Ramos (cell line): ENCODE results near the gene RNU7-1.
"Not testable (repeated sequence)": the region's sequence is repeated elsewhere in the genome, so short reads cannot be mapped to it uniquely, and the experiment has no call there.

Experiments
- in situ Hi-C: fragments of 300-500 bp; cut with MboI; formaldehyde crosslinking; loops from one replicate; pipeline ENCODE4 v1.14.3; 2022; ENCODE audit warnings: low sequenced_read_pairs; ENCODE audit not compliant: unreplicated experiment

RNU7-1 gene

DNA sequence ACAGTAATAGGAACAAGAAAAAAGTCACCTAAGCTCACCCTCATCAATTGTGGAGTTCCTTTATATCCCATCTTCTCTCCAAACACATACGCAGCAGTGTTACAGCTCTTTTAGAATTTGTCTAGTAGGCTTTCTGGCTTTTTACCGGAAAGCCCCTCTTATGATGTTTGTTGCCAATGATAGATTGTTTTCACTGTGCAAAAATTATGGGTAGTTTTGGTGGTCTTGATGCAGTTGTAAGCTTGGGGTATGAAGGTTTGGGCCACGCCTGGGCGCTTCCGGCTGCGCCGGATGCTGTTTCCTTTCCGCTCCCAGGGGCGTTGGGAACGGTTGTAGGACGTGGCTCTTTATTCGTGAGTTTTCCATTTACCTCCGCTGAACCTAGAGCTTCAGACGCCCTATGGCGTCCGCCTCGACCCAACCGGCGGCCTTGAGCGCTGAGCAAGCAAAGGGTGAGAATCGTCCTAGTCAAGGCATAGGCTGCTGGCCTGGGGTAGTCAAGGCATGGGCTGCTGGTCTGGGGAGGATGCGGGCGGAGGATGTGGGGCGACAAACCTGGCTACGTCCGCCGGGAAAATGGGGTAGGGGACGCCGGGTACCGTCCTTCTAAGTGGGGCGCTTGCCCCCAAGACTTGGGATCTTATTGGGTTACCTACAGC, at the start of gene RNU7-1, which contains the start of gene C12orf57:
TSS of gene RNU7-1 (plus strand) at position 95 of the 659 bp plus-strand sequence.
TSS of gene C12orf57 (plus strand) at position 301 of the 659 bp plus-strand sequence. CDS start at position 401, 100 bp downstream.
- in situ Hi-C loops = no loop called here

DNA sequence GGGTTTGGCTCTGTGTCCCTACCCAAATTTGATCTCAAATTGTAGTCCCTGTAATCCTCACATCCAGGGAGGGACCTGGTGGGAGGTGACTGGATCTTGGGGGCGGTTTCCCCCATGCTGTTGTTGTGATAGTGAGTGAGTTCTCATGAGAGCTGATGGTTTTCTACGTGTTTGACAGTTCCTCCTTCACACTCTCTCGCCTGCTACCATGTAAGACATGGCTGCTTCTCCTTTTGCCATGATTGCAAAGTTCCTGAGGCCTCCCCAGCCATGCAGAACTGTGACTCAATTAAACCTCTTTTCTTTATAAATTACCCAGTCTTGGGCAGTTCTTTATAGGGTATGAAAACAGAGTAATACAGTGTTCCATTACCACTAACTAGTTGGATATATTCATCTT, 49.3 kb upstream of the RNU7-1 start:
- in situ Hi-C loops = no loop called here

DNA sequence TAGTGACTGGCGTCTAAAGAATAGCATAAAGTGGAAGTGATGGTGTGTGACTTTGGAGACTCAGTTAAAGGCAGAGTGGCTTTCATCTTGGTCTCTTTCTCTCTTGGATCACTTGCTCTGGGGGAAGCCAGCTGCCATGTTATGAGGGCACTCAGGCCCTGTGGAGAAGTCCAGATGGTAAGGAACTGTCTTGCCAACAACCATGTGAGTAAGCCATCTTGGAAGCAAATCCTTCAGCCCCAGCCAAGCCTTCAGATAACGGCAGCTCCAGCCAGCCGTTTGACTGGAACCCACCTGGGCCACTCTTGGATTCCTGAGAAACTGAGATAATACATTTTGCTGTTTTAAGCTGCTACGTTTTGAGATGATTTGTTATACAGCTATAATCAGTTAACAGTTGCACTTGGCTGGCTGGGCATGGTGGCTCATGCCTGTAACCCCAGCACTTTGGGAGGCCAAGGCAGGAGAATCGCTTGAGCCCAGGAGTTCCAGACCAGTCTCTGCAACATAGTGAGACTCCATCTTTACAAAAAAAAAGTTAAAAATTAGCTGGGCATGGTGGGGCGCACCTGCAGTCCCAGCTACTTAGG, 46.7 kb upstream of the RNU7-1 start:
- in situ Hi-C loops = no loop called here

DNA sequence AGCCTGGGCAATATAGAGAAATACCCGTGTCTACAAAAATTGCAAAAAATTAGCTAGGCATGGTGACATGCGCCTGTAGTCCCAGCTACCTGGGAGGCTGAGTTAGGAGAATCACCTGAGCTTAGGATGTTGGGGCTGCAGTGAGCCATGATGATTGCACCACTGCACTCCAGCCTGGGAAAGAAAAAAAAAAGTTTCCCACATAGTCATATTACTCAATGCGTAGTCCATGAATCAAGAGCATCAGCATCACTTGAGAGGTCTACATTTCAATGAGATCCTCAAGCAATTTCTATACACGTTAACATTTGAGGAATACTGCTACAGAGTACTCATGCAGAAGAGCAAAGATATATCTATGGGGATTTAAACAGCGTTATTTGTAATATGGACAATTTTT, 44.2 kb upstream of the RNU7-1 start:
- in situ Hi-C loops = no loop called here

DNA sequence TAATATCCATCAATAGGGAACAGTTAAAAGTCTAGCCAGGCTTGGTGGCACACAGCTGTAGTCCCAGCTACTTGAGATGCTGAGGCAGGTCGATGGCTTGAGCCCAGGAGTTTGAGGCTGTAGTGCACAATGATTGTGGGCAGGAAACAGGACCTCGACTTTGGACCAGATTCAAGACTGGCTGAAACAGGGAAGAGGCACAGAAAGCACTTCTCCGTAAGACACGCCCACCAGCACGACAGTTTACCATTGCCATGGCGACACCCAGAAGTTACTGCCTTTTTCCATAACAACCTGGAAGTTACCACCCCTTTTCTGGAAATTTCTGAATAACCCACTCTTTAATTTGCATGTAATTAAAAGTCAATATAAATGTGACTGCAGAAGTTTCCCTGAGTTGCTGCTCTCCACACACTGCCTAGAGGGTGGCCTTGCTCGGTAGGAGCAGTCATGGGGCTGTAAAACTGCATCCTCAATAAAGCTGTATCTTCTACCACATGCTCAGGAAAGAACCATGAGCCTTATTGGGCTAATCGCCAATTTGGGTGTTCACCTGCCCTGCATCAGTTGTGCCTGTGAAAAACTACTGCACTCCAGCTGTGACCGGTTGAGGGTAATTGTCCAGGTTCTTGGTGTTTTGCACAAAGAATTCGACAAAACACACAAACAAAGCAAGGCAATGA, 43.6 kb upstream of the RNU7-1 start:
- in situ Hi-C loops = no loop called here

DNA sequence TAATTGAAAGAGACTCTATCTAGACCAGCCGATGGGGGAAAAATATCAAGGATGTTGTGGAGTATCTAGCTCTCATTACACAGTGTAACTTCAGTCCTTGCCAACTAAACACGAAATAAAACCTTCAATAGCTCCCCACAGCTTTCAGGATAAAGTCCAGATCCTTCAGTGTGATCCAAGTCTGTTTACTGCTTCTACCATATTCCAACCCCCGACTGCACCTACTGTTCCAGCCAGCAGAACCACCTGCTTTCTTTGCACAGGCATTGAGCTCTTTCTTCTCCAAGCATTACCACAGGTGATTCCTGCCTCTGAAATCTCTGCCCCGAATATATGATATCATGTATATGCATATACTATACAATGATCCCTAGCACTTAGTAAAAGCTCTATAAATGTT, 41.2 kb upstream of the RNU7-1 start:
- in situ Hi-C loops = no loop called here

DNA sequence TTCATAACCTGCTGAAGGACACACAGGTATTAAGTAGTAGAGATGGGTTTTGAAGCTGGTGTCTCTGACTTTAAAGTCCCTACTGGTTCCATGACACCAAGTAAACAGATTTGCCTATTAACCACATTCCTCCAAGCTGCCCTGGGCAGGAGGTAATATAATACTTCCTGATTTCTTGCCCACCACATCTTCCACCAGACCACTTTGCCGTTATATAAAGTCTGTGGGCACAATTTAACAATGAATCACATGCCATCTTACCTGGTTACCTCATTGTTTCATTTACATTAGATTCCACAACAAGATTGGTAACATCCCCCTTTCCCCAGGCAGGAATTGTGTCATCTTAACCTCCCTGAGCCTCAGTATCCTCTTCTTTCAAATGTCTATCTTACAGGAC, 39.9 kb upstream of the RNU7-1 start:
- in situ Hi-C loops = no loop called here

DNA sequence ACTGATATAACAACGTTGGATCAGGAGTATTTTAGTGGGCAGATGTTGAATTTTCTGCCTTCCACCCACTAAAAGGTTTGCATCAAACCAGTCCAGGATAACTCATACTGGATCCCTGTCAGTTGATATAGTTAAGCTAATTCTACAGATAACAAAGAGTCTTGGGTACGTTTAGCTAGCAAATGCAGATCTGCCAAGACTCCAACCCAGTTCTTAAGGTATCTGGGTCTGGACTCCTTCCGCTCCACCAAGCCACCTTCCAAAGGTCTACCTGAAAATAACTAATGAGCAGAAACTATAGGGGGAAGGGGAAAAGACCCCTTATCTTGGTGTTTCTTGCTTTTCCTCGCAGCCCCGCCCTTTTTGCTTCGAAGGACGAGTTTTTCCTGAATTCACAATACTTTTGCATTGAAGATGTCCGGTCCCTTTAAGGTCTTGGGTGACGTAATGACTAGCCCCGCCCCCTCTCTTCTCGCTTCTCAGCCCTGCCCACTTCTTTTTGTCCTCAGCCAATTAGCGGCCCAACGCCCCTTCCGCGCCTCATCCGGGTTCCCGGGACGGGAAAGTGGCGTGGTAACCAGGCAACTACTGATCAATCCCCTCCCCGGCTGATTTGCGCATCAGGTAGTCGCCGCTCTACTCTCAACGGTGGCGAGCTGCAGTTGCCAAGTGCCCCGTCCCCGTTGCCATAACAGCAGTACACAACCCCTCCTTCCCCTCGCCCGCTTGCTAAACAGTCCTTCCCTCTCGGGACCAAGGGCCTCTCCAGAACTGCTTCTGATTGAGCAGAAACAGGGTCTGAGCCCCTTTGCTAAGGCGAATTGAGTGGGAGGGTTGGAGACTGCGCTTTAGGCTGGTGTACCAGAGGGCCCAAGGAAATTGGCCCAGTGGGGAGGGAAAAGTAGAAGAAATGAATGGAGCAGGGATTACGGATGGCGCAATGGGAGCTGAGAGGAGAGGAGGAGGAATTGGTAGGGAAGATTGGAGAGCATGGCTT, 39.0 kb upstream of the RNU7-1 start, which contains the start of gene LRRC23:
TSS of gene LRRC23 (plus strand) at position 543 of the 997 bp plus-strand sequence. CDS start 812 bp downstream, outside the sequence.
- in situ Hi-C loops = no loop called here

DNA sequence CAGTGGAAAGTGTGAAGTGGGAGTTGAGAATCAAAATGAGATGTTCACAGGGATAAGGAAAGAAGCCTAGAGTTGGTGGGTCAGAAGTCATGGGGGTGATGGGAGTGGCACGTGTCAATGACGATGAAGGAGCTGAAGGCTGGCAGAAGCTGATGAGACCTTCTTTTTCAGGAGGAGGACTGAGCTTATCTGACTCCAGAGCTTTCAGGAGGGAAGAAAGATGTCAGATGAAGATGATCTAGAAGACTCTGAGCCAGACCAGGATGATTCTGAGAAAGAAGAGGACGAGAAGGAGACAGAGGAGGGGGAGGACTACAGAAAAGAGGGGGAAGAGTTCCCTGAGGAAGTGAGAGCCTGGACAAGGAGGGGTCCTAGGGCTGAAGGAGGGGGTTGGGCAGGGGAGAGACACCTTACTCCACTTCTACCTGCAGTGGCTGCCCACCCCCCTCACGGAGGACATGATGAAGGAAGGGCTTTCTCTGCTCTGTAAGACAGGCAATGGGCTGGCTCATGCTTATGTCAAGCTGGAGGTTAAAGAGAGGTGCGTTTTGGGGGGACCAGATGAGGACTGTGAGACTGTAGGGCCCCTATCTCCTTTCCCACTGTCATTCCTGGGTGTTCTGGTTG, 38.1 kb upstream of the RNU7-1 start:
- in situ Hi-C loops = no loop called here

DNA sequence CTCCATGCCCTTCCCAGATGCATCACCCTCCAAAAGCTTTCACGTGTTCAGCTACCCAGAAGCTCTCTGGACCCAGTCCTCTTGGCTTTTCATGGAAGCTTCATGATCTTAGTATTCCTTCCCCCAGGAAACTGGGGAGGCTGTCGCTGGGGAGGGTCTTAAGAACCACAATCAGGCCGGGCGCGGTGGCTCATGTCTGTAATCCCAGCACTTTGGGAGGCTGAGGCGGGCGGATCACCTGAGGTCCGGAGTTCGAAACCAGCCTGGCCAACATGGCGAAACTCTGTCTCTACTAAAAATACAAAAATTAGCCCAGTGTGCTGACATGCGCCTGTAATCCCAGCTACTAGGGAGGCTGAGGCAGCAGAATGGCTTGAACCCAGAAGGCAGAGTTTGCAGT, 35.5 kb upstream of the RNU7-1 start:
- in situ Hi-C loops = not testable (repeated sequence)

DNA sequence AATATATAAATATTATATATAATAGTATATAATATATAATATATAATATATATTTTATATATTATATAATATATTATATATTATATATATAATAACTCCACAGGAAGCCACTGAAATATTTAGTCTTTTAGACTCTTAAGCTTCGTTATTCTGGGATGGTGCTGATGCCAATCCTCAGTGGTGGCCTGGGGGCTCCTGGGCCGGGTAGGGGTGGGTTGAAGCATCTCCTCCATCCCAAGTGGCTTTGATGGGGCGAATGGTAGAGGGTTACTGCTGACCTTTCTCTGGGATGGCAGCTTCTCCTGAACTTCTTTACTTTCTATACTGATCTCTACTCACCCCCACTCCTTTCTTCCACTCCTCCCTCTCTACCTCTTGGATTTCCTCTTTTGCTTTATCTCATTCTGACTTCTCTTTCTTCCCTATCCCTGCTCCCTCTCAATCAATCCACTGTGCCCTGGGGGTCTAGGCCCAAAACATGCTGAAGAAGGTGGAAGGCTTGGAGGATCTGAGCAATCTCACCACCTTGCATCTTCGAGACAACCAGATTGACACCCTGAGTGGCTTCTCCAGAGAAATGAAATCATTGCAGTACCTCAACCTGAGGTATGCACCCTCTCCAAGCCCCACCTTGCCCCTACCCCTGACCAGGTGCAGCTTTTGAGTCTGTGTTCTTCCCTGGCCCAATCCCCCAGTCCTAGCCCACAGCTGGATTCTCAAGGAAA, 34.0 kb upstream of the RNU7-1 start:
- in situ Hi-C loops = no loop called here

DNA sequence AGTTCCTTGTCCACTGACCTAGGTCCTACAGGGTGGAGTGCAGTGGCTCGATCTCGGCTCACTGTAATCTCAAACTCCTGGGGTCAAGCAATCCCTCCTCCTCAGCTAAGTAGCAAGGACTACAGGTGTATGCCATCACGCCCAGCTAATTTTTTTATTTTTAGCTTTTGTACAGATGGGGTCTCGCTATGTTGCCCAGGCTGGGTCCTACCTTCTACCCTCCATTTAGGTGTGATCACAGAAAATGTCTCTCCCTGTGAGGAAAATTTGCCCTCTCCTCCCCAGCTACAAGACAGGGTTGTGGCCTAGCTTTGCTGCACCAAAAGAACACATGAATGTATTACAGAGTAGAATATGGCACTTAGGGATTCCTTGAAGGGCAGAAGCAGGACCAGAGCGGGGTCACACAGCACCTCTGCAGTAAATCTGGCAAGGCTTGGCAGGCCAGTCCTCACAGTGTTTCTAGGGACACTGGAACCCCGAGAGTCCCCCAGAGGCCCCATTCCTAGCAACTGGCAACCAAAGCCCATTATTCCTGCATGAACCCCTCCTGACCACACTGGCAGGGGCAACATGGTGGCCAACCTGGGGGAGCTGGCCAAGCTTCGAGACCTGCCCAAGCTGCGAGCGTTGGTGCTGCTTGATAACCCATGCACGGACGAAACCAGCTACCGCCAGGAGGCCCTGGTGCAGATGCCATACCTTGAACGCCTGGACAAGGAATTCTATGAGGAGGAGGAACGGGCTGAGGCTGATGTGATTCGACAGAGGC, 31.3 kb upstream of the RNU7-1 start:
- in situ Hi-C loops = no loop called here

DNA sequence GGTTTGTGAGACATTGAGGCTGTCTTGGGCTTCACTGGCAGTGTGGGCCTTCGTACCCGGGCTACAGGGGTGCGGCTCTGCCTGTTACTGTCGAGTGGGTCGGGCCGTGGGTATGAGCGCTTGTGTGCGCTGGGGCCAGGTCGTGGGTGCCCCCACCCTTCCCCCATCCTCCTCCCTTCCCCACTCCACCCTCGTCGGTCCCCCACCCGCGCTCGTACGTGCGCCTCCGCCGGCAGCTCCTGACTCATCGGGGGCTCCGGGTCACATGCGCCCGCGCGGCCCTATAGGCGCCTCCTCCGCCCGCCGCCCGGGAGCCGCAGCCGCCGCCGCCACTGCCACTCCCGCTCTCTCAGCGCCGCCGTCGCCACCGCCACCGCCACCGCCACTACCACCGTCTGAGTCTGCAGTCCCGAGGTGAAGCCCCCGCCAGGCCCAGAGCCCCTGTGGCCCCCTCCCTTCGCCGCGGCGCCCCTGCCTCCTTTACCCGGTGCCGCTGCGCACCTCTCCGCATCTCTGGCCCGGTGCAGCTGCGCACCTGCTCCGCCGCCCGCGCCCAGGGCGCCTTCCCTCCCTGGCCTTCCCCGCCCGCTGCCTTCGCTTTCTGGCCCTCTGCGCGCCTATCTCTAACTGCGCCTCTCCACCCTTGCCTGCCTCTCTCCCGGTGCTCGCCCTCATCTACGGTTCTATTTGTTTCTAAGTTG, 29.2 kb upstream of the RNU7-1 start, which contains the start of gene ENO2:
TSS of gene ENO2 (plus strand) at position 335 of the 701 bp plus-strand sequence. CDS start 1,253 bp downstream, outside the sequence.
- in situ Hi-C loops = no loop called here

DNA sequence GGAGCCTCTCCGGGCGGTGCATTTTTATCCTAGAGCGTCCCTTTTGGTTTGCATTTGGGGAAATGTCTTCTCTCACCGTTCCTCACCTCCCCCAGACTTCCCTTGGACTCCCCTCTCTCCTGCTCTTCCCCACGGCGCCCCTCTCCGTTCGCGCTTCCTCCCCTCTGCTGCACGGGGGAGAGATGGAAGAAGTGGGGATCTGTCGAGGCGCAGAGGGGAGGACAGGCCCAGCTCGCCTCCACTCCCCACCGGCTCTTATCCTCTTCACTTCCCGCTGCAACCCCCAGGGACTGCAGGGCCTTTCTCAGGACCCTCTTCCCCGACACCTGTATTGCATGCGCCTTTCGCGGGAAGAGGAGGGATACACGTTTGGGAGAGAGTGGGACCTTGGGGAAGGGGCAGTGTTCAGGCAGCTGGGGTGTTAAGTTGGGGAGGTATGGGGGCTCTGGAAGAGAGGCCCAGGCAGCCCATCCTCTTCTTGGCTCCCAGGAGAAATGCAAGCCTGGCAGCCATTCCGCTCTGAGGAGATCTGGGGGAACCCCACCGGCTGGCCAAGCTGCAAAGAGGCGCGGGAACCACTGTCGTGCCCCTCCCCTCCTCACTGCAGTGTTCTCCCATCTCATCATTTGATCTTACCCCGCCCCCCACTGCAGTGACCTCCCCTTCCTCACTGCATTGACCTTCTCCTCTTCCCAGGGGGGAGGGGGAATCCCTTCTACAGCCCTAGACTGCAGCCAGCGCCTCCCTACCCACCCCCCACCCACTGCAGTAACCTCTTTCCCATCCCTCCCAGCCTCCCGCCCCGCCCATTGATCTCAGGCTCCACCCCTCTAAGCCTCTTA, 28.4 kb upstream of the RNU7-1 start:
- in situ Hi-C loops = no loop called here

DNA sequence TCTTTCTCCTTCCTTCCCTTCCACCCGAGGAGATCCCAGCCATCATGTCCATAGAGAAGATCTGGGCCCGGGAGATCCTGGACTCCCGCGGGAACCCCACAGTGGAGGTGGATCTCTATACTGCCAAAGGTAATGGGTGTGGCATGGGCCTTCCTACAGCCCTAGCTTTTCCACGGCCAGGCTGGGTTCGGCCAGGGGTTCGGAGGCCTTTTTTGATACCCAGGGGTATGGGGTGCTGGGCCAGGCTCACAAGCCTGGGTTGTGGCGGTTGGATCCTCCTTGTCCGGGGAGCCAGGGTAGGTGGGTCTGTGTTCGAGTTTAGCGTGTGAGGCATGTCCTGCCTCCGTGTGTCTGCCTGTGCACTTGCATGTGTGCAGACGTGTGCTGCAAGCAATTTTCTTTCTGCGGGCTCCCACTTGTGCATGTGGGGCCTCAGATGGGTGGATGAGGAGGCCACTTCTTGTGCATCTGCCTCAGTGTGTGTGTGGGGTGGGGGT, 27.8 kb upstream of the RNU7-1 start:
- in situ Hi-C loops = no loop called here

DNA sequence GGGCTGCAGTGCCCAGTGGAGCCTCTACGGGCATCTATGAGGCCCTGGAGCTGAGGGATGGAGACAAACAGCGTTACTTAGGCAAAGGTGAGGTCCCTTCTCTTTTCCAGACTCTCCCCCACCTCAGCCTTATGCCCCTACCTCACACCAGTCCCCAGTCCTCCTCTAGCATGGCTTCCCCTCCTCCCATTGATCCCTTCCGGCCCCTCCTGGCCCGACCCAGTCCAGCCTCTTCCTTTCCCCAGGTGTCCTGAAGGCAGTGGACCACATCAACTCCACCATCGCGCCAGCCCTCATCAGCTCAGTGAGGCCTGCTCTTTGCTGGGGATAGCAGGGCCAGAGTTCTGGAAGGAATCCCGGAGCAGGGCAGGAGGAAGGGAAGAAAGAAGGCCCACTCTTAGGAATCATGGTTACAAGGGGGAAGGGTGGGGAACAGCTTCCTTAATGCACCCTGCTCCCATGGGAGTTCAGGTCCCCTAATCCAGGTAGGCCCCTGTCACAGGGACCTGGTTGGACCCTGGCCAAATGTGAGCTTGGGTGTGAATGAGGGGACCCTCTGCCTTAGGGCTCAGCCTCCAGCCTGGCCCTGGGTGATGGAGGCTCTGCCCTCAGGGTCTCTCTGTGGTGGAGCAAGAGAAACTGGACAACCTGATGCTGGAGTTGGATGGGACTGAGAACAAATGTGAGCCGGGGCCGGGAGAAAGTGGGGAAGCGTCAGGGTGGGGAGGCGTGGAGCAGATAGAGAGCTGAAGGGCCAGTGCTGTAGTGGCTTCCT, 27.0 kb upstream of the RNU7-1 start:
- in situ Hi-C loops = no loop called here
